ENCODE measurements around the gene TENT4B. TPM values are rescaled to one million over a fixed set of nuclear protein-coding genes. Genes with fewer than 3 reads are reported as not detected.

The TENT4B gene
- total RNA-seq, 1 experiment from 2014 or later, result 16.9 TPM

DNA sequence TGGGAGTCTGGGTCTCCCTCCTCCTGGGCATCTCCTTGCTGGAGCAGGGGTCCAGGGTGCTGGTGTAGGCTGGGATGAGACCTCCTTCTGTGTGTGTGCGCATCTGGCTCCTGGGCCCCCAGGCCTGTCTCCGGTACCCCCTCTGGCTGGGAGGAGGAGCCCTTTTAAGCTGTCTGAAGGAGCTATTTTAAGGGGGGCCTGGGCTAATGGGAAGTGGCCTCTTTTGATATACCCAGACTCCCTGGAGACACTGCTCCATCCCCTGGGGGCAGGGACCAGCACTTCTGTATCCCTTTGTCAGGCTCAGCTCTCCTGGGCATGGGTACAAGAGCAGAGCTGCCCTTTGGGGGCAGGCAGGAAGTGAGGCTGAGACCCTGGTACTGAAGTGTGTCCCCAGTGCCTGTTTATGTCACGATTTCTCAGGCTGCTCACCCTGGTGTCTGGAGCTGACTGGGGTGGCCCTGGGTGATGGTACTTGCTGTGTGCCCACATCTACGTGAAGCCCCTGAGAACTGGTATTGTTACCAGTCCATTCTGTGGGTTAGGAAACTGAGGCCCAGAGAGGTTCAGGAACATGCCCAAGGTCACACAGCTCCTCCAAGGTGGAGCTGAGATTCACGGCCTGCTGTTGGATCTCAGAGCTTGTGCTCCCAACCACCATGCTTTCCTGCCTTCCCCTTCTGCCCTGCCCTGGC lies 119.7 kb downstream of the TENT4B start:
- ChIA-PET CTCF (no interaction called here), RAD21 (ENCODE audit: low non-redundant PET in 1 of 2, low total read pairs in 2 of 2, uncharacterized antibody in 2 of 2, unreplicated experiment in 2 of 2) (no interaction called here), POLR2A (interaction anchor here (0.9 kb wide), 1 partner anchor 7 kb away, joined by 8 read pairs; no protein-coding TSS in a partner anchor)
- no peak overlapping the region for H3K4me3 ChIP-seq (replicated peaks in 1 of 2; ENCODE audit: low read depth in 1 of 2, low read length in 2 of 2)
- peaks cover 4% of the 10 kb centered on the region; the same call in 1 of the 2 replicates for H3K79me2 ChIP-seq (ENCODE audit: insufficient read depth, low read length)
- H3K4me1 ChIP-seq (ENCODE audit: control insufficient read depth in 1 of 2, insufficient read depth in 2 of 2, low read length in 2 of 2), result no peaks in the 10 kb centered on the region
- no peaks in the 10 kb centered on the region for H3K9me2 ChIP-seq (ENCODE audit: insufficient read depth)
- no peak overlapping the region for H3K4me2 ChIP-seq (ENCODE audit: low read length)
- H3K36me3 ChIP-seq (ENCODE audit: control insufficient read depth in 1 of 2, insufficient read depth in 2 of 2, low read length in 2 of 2), result no peaks in the 10 kb centered on the region
- H3K9ac ChIP-seq (ENCODE audit: low read length), result no peak overlapping the region
- no TSS peak for BruUV-seq (replicated peaks)
- TF ChIP-seq, protein P1, sequence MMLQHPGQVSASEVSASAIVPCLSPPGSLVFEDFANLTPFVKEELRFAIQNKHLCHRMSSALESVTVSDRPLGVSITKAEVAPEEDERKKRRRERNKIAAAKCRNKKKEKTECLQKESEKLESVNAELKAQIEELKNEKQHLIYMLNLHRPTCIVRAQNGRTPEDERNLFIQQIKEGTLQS (IDR thresholded peaks at IDR 0.05), result no peak
- no peak for TF ChIP-seq ELF1 (IDR thresholded peaks at IDR 0.05; ENCODE audit: borderline replicate concordance, low read depth)
- TF ChIP-seq TCF7L2 (IDR thresholded peaks at IDR 0.05; ENCODE audit: borderline replicate concordance, extremely low read depth, insufficient read depth, insufficient read length), result no peak
- TF ChIP-seq EZH2phosphoT487 (IDR thresholded peaks at IDR 0.05; ENCODE audit: borderline replicate concordance), result no peak
- TF ChIP-seq ZFX (IDR thresholded peaks at IDR 0.05), result no peak
- no peaks in the 10 kb centered on the region for H3K27me3 ChIP-seq (ENCODE audit: insufficient read depth, low read length)
- DNase-seq (ENCODE audit: low read depth, low spot score) (no peak), ATAC-seq (no peak)
- H4K20me1 ChIP-seq (ENCODE audit: insufficient read depth), result no peaks in the 10 kb centered on the region
- no peak overlapping the region for H3K27ac ChIP-seq (ENCODE audit: low read depth, low read length)
- no peak overlapping the region for H2AFZ ChIP-seq (ENCODE audit: low read depth, low read length, poor library complexity, severe bottlenecking)
- H3K9me3 ChIP-seq (ENCODE audit: control insufficient read depth in 1 of 2, insufficient read depth in 1 of 2, low read depth in 1 of 2, low read length in 2 of 2), result no peaks in the 10 kb centered on the region
- intact Hi-C loops (cut with micrococcal nuclease), result no loop called here

DNA sequence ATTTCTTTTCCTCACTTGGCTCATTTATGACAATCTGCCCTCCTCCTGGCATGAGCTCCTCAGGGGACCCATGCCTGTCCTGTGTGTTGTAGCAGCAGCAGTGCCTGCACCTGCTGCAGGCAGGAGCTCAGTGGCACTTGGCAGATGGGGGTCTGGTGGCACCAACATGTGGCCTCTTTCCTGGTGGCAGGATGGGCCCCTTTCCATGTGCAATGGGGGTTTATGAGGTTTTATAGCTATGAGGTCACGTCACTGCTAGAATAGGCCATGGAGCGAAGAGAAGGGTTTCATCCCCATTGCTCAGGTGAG lies 120.2 kb downstream of the TENT4B start:
- Histone ChIP-seq H3K27ac (ENCODE audit: low read depth, low read length) (no peak overlapping the region), H2AFZ (ENCODE audit: low read depth, low read length, poor library complexity, severe bottlenecking) (no peak overlapping the region), H3K9me2 (ENCODE audit: insufficient read depth) (no peaks in the 10 kb centered on the region), H3K9ac (ENCODE audit: low read length) (no peak overlapping the region), H3K27me3 (ENCODE audit: insufficient read depth, low read length) (no peaks in the 10 kb centered on the region), H3K4me1 (ENCODE audit: control insufficient read depth in 1 of 2, insufficient read depth in 2 of 2, low read length in 2 of 2) (no peaks in the 10 kb centered on the region), H4K20me1 (ENCODE audit: insufficient read depth) (no peaks in the 10 kb centered on the region), H3K4me2 (ENCODE audit: low read length) (no peak overlapping the region), H3K36me3 (ENCODE audit: control insufficient read depth in 1 of 2, insufficient read depth in 2 of 2, low read length in 2 of 2) (no peaks in the 10 kb centered on the region), H3K79me2 (ENCODE audit: insufficient read depth, low read length) (peaks cover 7% of the 10 kb centered on the region; the same call in 1 of the 2 replicates), H3K9me3 (ENCODE audit: control insufficient read depth in 1 of 2, insufficient read depth in 1 of 2, low read depth in 1 of 2, low read length in 2 of 2) (no peaks in the 10 kb centered on the region), H3K4me3 (replicated peaks in 1 of 2; ENCODE audit: low read depth in 1 of 2, low read length in 2 of 2) (no peak overlapping the region)
- ChIA-PET RAD21 (ENCODE audit: low non-redundant PET in 1 of 2, low total read pairs in 2 of 2, uncharacterized antibody in 2 of 2, unreplicated experiment in 2 of 2) (no interaction called here), CTCF (no interaction called here), POLR2A (no interaction called here)
- DNase-seq (ENCODE audit: low read depth, low spot score) (no peak), ATAC-seq (no peak)
- intact Hi-C loops (cut with micrococcal nuclease), result no loop called here
- BruUV-seq (replicated peaks), result no TSS peak
- TF ChIP-seq RAD21 (IDR thresholded peaks at IDR 0.05; ENCODE audit: low read depth) (no peak), SIN3A (IDR thresholded peaks at IDR 0.05; ENCODE audit: low read depth) (no peak), EZH2phosphoT487 (IDR thresholded peaks at IDR 0.05; ENCODE audit: borderline replicate concordance) (no peak), EGR1 (IDR thresholded peaks at IDR 0.05; ENCODE audit: low read depth) (no peak), FOSL1 (IDR thresholded peaks at IDR 0.05; ENCODE audit: low read depth) (no peak)
- TF ChIP-seq, protein P2, sequence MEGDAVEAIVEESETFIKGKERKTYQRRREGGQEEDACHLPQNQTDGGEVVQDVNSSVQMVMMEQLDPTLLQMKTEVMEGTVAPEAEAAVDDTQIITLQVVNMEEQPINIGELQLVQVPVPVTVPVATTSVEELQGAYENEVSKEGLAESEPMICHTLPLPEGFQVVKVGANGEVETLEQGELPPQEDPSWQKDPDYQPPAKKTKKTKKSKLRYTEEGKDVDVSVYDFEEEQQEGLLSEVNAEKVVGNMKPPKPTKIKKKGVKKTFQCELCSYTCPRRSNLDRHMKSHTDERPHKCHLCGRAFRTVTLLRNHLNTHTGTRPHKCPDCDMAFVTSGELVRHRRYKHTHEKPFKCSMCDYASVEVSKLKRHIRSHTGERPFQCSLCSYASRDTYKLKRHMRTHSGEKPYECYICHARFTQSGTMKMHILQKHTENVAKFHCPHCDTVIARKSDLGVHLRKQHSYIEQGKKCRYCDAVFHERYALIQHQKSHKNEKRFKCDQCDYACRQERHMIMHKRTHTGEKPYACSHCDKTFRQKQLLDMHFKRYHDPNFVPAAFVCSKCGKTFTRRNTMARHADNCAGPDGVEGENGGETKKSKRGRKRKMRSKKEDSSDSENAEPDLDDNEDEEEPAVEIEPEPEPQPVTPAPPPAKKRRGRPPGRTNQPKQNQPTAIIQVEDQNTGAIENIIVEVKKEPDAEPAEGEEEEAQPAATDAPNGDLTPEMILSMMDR (IDR thresholded peaks at IDR 0.05 in 2 of 3, conservative IDR thresholded peaks at IDR 0.05 in 1 of 3; ENCODE audit: borderline replicate concordance in 1 of 3, insufficient read depth in 1 of 3, low read depth in 2 of 3, low read length in 2 of 3), result no peak

All from HCT116 (cell line).